ENCODE data around the gene CDC5L. TPM values are rescaled to one million over a fixed set of nuclear protein-coding genes. Genes with fewer than 3 reads are reported as not detected.

CDC5L gene
- total RNA-seq, 1 experiment from 2014 or later = 43.9 TPM

DNA sequence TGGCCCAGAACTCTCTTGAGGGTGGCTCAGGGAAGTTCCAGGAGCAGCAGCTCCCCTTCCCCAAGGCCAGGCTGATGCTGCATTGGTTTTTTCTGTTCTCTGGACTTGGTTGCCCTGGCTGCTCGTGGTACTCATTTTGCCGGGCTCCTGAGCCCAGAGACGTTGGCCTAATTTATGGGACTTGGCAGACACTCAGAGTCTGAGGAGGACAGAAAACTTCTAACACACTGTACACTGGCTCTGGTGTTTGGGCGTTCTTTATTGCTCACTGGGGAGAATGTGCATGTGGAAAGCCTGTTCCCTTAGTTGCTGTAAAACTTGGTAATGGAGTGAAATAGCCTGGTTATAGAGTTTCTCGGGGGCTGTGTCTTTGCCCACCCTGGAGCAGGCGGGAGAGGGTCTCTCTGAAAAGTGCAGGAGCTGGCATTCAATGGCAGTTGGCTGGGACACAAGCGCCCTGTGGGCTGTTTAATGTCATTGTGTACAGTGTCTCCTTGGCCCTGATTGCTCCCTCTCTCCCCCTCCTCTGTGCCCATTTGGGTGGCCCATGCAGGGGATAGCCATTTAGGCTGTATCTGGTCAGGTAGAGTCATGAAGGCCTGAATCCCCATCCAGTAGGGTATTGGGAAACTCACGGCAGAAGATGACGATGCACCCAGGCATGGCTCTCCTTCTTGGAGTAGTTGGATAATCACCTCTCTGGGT lies 109.3 kb downstream of the CDC5L start:
- H3K4me3 ChIP-seq (ENCODE audit: low read depth, low read length, poor library complexity, severe bottlenecking) = no peak overlapping the region
- POLR2A ChIA-PET (ENCODE audit: low non-redundant PET) = no interaction called here
- TF ChIP-seq EZH2 (IDR thresholded peaks at IDR 0.05; ENCODE audit: borderline replicate concordance, low read depth, low read length, poor library complexity, severe bottlenecking) = no peak
- TF ChIP-seq, protein P1, sequence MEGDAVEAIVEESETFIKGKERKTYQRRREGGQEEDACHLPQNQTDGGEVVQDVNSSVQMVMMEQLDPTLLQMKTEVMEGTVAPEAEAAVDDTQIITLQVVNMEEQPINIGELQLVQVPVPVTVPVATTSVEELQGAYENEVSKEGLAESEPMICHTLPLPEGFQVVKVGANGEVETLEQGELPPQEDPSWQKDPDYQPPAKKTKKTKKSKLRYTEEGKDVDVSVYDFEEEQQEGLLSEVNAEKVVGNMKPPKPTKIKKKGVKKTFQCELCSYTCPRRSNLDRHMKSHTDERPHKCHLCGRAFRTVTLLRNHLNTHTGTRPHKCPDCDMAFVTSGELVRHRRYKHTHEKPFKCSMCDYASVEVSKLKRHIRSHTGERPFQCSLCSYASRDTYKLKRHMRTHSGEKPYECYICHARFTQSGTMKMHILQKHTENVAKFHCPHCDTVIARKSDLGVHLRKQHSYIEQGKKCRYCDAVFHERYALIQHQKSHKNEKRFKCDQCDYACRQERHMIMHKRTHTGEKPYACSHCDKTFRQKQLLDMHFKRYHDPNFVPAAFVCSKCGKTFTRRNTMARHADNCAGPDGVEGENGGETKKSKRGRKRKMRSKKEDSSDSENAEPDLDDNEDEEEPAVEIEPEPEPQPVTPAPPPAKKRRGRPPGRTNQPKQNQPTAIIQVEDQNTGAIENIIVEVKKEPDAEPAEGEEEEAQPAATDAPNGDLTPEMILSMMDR (conservative IDR thresholded peaks at IDR 0.05; ENCODE audit: low read depth, low read length) = no peak
- CTCF ChIA-PET = no interaction called here
- H3K4me1 ChIP-seq (ENCODE audit: insufficient read depth, low read length, poor library complexity, severe bottlenecking) = no peaks in the 10 kb centered on the region
- no peaks in the 10 kb centered on the region for H3K9me3 ChIP-seq (ENCODE audit: low read depth, low read length, poor library complexity, severe bottlenecking)
- H3K27me3 ChIP-seq (replicated peaks; ENCODE audit: insufficient read depth, low read depth, low read length, poor library complexity) = no peaks in the 10 kb centered on the region
- no peak overlapping the region for H3K27ac ChIP-seq (ENCODE audit: low read depth, low read length, poor library complexity, severe bottlenecking)
- intact Hi-C loops (cut with micrococcal nuclease; ENCODE audit: unreplicated experiment) = no loop called here
- no peaks in the 10 kb centered on the region for H3K36me3 ChIP-seq (ENCODE audit: insufficient read depth, low read length, poor library complexity, severe bottlenecking)
- BruUV-seq (replicated peaks) = no TSS peak
- no peak for DNase-seq (ENCODE audit: low spot score)

DNA sequence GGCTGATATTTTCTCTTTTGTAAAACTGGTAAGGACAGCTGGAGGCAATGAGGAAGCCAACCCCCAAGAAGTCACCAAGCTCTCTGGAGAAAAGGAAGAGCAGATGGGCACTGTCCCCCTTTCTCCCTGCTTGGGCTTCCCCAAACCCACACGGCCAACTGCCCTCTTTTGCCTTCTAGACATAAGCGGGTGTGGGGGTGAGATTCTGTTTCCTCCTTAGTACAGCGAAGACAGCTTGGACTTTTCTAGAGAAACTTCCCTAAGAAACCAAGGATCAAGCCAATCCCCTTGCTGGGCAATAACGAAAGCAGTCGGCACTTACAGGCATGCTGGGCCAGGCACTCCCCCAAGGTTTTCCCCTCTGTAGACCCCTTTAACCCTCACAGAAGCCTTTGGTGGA lies 110.3 kb downstream of the CDC5L start:
- H3K27ac ChIP-seq (ENCODE audit: low read depth, low read length, poor library complexity, severe bottlenecking) = no peak overlapping the region
- ChIA-PET POLR2A (ENCODE audit: low non-redundant PET) (no interaction called here), CTCF (no interaction called here)
- no peak for DNase-seq (ENCODE audit: low spot score)
- H3K27me3 ChIP-seq (replicated peaks; ENCODE audit: insufficient read depth, low read depth, low read length, poor library complexity) = no peaks in the 10 kb centered on the region
- no peaks in the 10 kb centered on the region for H3K9me3 ChIP-seq (ENCODE audit: low read depth, low read length, poor library complexity, severe bottlenecking)
- intact Hi-C loops (cut with micrococcal nuclease; ENCODE audit: unreplicated experiment) = no loop called here
- no TSS peak for BruUV-seq (replicated peaks)
- no peak overlapping the region for H3K4me3 ChIP-seq (ENCODE audit: low read depth, low read length, poor library complexity, severe bottlenecking)
- H3K36me3 ChIP-seq (ENCODE audit: insufficient read depth, low read length, poor library complexity, severe bottlenecking) = no peaks in the 10 kb centered on the region
- H3K4me1 ChIP-seq (ENCODE audit: insufficient read depth, low read length, poor library complexity, severe bottlenecking) = no peaks in the 10 kb centered on the region
- TF ChIP-seq EZH2 (IDR thresholded peaks at IDR 0.05; ENCODE audit: borderline replicate concordance, low read depth, low read length, poor library complexity, severe bottlenecking) = no peak
- TF ChIP-seq, protein P1 (conservative IDR thresholded peaks at IDR 0.05; ENCODE audit: low read depth, low read length) = no peak

DNA sequence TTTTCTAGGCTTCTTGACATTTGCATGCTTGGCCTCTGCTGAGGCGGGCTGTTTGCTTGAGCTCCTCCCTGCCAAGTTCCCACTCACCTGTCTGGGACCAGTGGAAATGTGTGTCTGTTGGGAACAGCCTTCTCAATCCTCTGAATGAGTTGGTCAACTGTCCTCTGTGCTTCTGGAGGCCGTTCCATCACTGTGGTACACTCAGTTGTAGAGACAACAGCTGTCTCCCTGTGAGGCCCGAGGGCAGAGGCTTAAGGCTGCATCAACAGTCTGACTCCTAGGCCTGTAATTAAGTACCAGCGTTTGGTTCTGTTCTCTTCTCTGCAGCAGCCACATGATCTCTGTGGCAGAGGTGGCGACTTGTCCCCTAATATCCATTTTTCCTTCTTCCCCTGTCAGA lies 110.9 kb downstream of the CDC5L start:
- Histone ChIP-seq H3K27me3 (replicated peaks; ENCODE audit: insufficient read depth, low read depth, low read length, poor library complexity) (no peaks in the 10 kb centered on the region), H3K4me1 (ENCODE audit: insufficient read depth, low read length, poor library complexity, severe bottlenecking) (no peaks in the 10 kb centered on the region), H3K27ac (ENCODE audit: low read depth, low read length, poor library complexity, severe bottlenecking) (no peak overlapping the region), H3K36me3 (ENCODE audit: insufficient read depth, low read length, poor library complexity, severe bottlenecking) (no peaks in the 10 kb centered on the region), H3K9me3 (ENCODE audit: low read depth, low read length, poor library complexity, severe bottlenecking) (no peaks in the 10 kb centered on the region), H3K4me3 (ENCODE audit: low read depth, low read length, poor library complexity, severe bottlenecking) (no peak overlapping the region)
- TF ChIP-seq EZH2 (IDR thresholded peaks at IDR 0.05; ENCODE audit: borderline replicate concordance, low read depth, low read length, poor library complexity, severe bottlenecking) = no peak
- TF ChIP-seq, protein P1 (conservative IDR thresholded peaks at IDR 0.05; ENCODE audit: low read depth, low read length) = no peak
- ChIA-PET CTCF (no interaction called here), POLR2A (ENCODE audit: low non-redundant PET) (no interaction called here)
- intact Hi-C loops (cut with micrococcal nuclease; ENCODE audit: unreplicated experiment) = no loop called here
- no peak for DNase-seq (ENCODE audit: low spot score)
- BruUV-seq (replicated peaks) = no TSS peak

All from A673 (cell line).